GM18519 (cell line): Measurements from ENCODE around the gene ATP8B3.

Experiments
- ATAC-seq: cut with Tn5 transposase; IDR thresholded peaks from one replicate; pipeline ENCODE4 v1.9.1; 2021; ENCODE audit warnings: mild to moderate bottlenecking, moderate library complexity; ENCODE audit not compliant: unreplicated experiment, low FRiP score

Gene ATP8B3

GRCh38 chr19:1749373-1750342 lies 62.4 kb downstream of the ATP8B3 start:
- no peak for ATAC-seq

GRCh38 chr19:1748873-1749341 lies 63.2 kb downstream of the ATP8B3 start:
- no peak for ATAC-seq

- no peak for ATAC-seq
Observed at GRCh38 chr19:1748115-1748872, 63.8 kb downstream of the ATP8B3 start.

- no peak for ATAC-seq
Observed at GRCh38 chr19:1747285-1748114, 64.6 kb downstream of the ATP8B3 start.

GRCh38 chr19:1746401-1747284 lies 65.4 kb downstream of the ATP8B3 start:
- ATAC-seq: no peak

GRCh38 chr19:1745589-1746031 lies 66.5 kb downstream of the ATP8B3 start:
- no peak for ATAC-seq

GRCh38 chr19:1744822-1745563 lies 67.1 kb downstream of the ATP8B3 start:
- no peak for ATAC-seq

GRCh38 chr19:1744133-1744665 lies 67.9 kb downstream of the ATP8B3 start:
- no peak for ATAC-seq

GRCh38 chr19:1742989-1743696 lies 68.9 kb downstream of the ATP8B3 start:
- no peak for ATAC-seq

GRCh38 chr19:1739960-1740629 lies 72.0 kb downstream of the ATP8B3 start:
- no peak for ATAC-seq

GRCh38 chr19:1736927-1737326 lies 75.1 kb downstream of the ATP8B3 start:
- ATAC-seq: no peak

GRCh38 chr19:1736280-1736679 lies 75.8 kb downstream of the ATP8B3 start:
- ATAC-seq: no peak

- ATAC-seq: no peak
Observed at GRCh38 chr19:1734321-1734966, 77.6 kb downstream of the ATP8B3 start.
